Common myeloid progenitor, CD34-positive (primary cell): ENCODE data around the gene EVL. TPM values are rescaled to one million over a fixed set of nuclear protein-coding genes. Genes with fewer than 3 reads are reported as not detected.
A peak's percentile ranks its signal among the peaks of the same experiment; 100 is the strongest.

Source experiments
- CTCF ChIA-PET: fragments of 350-600 bp; sonication (Branson Sonifier 250); formaldehyde crosslinking; loops from one replicate; lab custom pipeline; 2021; ENCODE audit warnings: antibody characterized with exemption; lab: Charles Lee
- POLR2A ChIA-PET: fragments of 350-600 bp; sonication (Branson Sonifier 250); formaldehyde crosslinking; loops from one replicate; lab custom pipeline; 2021; ENCODE audit warnings: antibody characterized with exemption; lab: Charles Lee
- DNase-seq, 3 donors: peaks; one replicate each; pipeline versions ENCODE4 v3.0.0 to v3.0.0-alpha.2; 2013
- H3K27ac ChIP-seq, 2 experiments: 1 replicate in 1 of 2; 2 replicates in 1 of 2; pipeline ENCODE4 v1.7.0; 2013; ENCODE audit warnings: inconsistent platforms in 2 of 2, low read length in 2 of 2, mild to moderate bottlenecking in 2 of 2, low read depth in 1 of 2, moderate library complexity in 1 of 2; ENCODE audit not compliant: severe bottlenecking in 2 of 2, insufficient read depth in 1 of 2, poor library complexity in 1 of 2
- H3K27me3 ChIP-seq, 5 experiments: replicated peaks in 2 of 5; 1 replicate in 3 of 5; 2 replicates in 2 of 5; pipeline versions ENCODE4 v1.6.1 to v1.7.0; 2013; ENCODE audit warnings: low read length in 4 of 5, mild to moderate bottlenecking in 2 of 5, moderate library complexity in 2 of 5, inconsistent platforms in 1 of 5; ENCODE audit not compliant: insufficient read depth in 5 of 5, control insufficient read depth in 4 of 5
- H3K36me3 ChIP-seq, 4 experiments: 1 replicate in 2 of 4; 2 replicates in 2 of 4; pipeline versions ENCODE4 v1.6.1 to v1.7.0; 2013; ENCODE audit warnings: low read length in 3 of 4, control low read depth in 1 of 4, mild to moderate bottlenecking in 1 of 4; ENCODE audit not compliant: control insufficient read depth in 4 of 4, insufficient read depth in 4 of 4
- H3K4me1 ChIP-seq, 4 experiments: 1 replicate in 3 of 4; 2 replicates in 1 of 4; pipeline versions ENCODE4 v1.6.1 to v1.7.1; 2013; ENCODE audit warnings: low read length in 3 of 4, mild to moderate bottlenecking in 3 of 4, control low read depth in 1 of 4, inconsistent platforms in 1 of 4, moderate library complexity in 1 of 4; ENCODE audit not compliant: control insufficient read depth in 4 of 4, insufficient read depth in 4 of 4; ENCODE audit errors: control extremely low read depth in 1 of 4
- H3K4me3 ChIP-seq, 7 experiments: 1 replicate in 4 of 7; 2 replicates in 3 of 7; pipeline versions ENCODE4 v1.5.1 to v1.7.0; 2013; ENCODE audit warnings: mild to moderate bottlenecking in 7 of 7, low read length in 6 of 7, moderate library complexity in 6 of 7, inconsistent platforms in 2 of 7, low read depth in 2 of 7, control low read depth in 1 of 7; ENCODE audit not compliant: insufficient read depth in 4 of 7, control insufficient read depth in 1 of 7; ENCODE audit errors: extremely low read depth in 1 of 7
- H3K9me3 ChIP-seq, 5 experiments: 1 replicate in 4 of 5; 2 replicates in 1 of 5; pipeline versions ENCODE4 v1.6.1 to v1.7.1; 2013; ENCODE audit warnings: low read length in 4 of 5, mild to moderate bottlenecking in 2 of 5, inconsistent platforms in 1 of 5, low read depth in 1 of 5, moderate library complexity in 1 of 5; ENCODE audit not compliant: control insufficient read depth in 4 of 5, insufficient read depth in 2 of 5; ENCODE audit errors: control extremely low read depth in 1 of 5
- WGBS: methylation state at CpG from one replicate; pipeline ENCODE4 v1.1.5; 2013; ENCODE audit not compliant: insufficient coverage; 5-methylcytosine and 5-hydroxymethylcytosine counted together
- polyA plus RNA-seq: library from polyadenylated mRNA; unstranded; fragments of 120-200 nt; gene quantifications from one replicate; pipeline ENCODE4 v1.2.1, GENCODE V29; 2013

The EVL gene
- polyA plus RNA-seq, result 96.7 TPM

GRCh38 chr14:100065111-100065871 lies at the start of gene EVL:
Gene EVL (plus strand): TSS chr14:100065422. CDS start chr14:100065501, 79 bp downstream.
- WGBS, result 26% methylated on average over 6 of the region's 6 CpGs
- peak; percentile 55 to 88 (median 83) for DNase-seq
- peaks cover 40 to 98% (median 84%) of the 10 kb centered on the region in 4 experiments for H3K4me1 ChIP-seq

GRCh38 chr14:100017553-100017952 lies 47.7 kb upstream of the EVL start:
- Histone ChIP-seq H3K27me3 (no peaks in the 10 kb centered on the region), H3K4me3 (no peak overlapping the region), H3K4me1 (peaks cover 0 to 27% (median 9%) of the 10 kb centered on the region in 4 experiments), H3K27ac (no peak overlapping the region), H3K36me3 (peaks cover 0 to 4% (median 0%) of the 10 kb centered on the region in 4 experiments), H3K9me3 (no peaks in the 10 kb centered on the region)
- peak in 2 of 3 donors; percentile 33 to 42 for DNase-seq
- ChIA-PET POLR2A (no interaction called here), CTCF (interaction anchor here (1.0 to 4.4 kb wide), 6 partner anchors 11 to 92 kb away, joined by 3 to 26 read pairs (median 4); no protein-coding TSS in a partner anchor)
- WGBS, result 82% methylated on average over 5 of the region's 5 CpGs

More at GRCh38 chr14:100065111-100065871, at the start of gene EVL:
- Histone ChIP-seq H3K4me3 (peak within 1 kb of the TSS in 6 of 7 experiments; percentile 3 to 64 (median 54)), H3K9me3 (no peaks in the 10 kb centered on the region), H3K36me3 (peaks cover 0 to 6% (median 0%) of the 10 kb centered on the region in 4 experiments), H3K27me3 (no peaks in the 10 kb centered on the region), H3K27ac (peak within 1 kb of the TSS; percentile 82 to 92)
- POLR2A ChIA-PET, result interaction anchor here (1.0 to 2.2 kb wide), 2 partner anchors 14 to 17 kb away, joined by 3 to 12 read pairs; no protein-coding TSS in a partner anchor
- CTCF ChIA-PET, result interaction anchor here (1.0 to 26.8 kb wide), 4 partner anchors 9 to 75 kb away, joined by 4 to 1065 read pairs (median 28); no protein-coding TSS in a partner anchor

GRCh38 chr14:100018054-100018453 lies 47.2 kb upstream of the EVL start:
- CTCF ChIA-PET, result interaction anchor here (1.2 to 4.4 kb wide), 4 partner anchors 13 to 59 kb away, joined by 3 to 26 read pairs (median 3); no protein-coding TSS in a partner anchor
- H3K36me3 ChIP-seq, result peaks cover 0 to 2% (median 0%) of the 10 kb centered on the region in 4 experiments
- no peaks in the 10 kb centered on the region for H3K9me3 ChIP-seq
- 98% methylated on average over 6 of the region's 7 CpGs for WGBS
- H3K27me3 ChIP-seq, result no peaks in the 10 kb centered on the region
- no peak overlapping the region for H3K27ac ChIP-seq
- H3K4me3 ChIP-seq, result no peak overlapping the region
- DNase-seq, result no peak
- POLR2A ChIA-PET, result no interaction called here
- peaks cover 0 to 27% (median 9%) of the 10 kb centered on the region in 4 experiments for H3K4me1 ChIP-seq

GRCh38 chr14:100018482-100018881 lies 46.7 kb upstream of the EVL start:
- H3K36me3 ChIP-seq, result no peaks in the 10 kb centered on the region
- H3K4me1 ChIP-seq, result peaks cover 0 to 27% (median 9%) of the 10 kb centered on the region in 4 experiments
- 95% methylated on average over 8 of the region's 8 CpGs for WGBS
- ChIA-PET CTCF (interaction anchor here (0.9 to 4.4 kb wide), 4 partner anchors 12 to 58 kb away, joined by 3 to 26 read pairs (median 3); no protein-coding TSS in a partner anchor), POLR2A (no interaction called here)
- no peak overlapping the region for H3K27ac ChIP-seq
- H3K9me3 ChIP-seq, result no peaks in the 10 kb centered on the region
- DNase-seq, result no peak
- H3K4me3 ChIP-seq, result no peak overlapping the region
- no peaks in the 10 kb centered on the region for H3K27me3 ChIP-seq

GRCh38 chr14:100019156-100019744 lies 46.0 kb upstream of the EVL start:
- 61% methylated on average over 6 of the region's 8 CpGs for WGBS
- Histone ChIP-seq H3K9me3 (no peaks in the 10 kb centered on the region), H3K4me3 (no peak overlapping the region), H3K36me3 (no peaks in the 10 kb centered on the region), H3K27ac (no peak overlapping the region), H3K4me1 (peaks cover 0 to 27% (median 9%) of the 10 kb centered on the region in 4 experiments), H3K27me3 (no peaks in the 10 kb centered on the region)
- CTCF ChIA-PET, result interaction anchor here (0.7 to 4.4 kb wide), 6 partner anchors 9 to 119 kb away, joined by 3 to 26 read pairs (median 3); no protein-coding TSS in a partner anchor
- DNase-seq, result peak in 2 of 3 donors; percentile 41 to 58
- POLR2A ChIA-PET, result no interaction called here

GRCh38 chr14:100020629-100021028 lies 44.6 kb upstream of the EVL start:
- POLR2A ChIA-PET, result no interaction called here
- H3K36me3 ChIP-seq, result no peaks in the 10 kb centered on the region
- H3K27me3 ChIP-seq, result no peaks in the 10 kb centered on the region
- no peak for DNase-seq
- peaks cover 0 to 26% (median 12%) of the 10 kb centered on the region in 4 experiments for H3K4me1 ChIP-seq
- CTCF ChIA-PET, result interaction anchor here (0.9 to 7.2 kb wide), 5 partner anchors 16 to 56 kb away, joined by 3 to 76 read pairs (median 5); no protein-coding TSS in a partner anchor
- no peak overlapping the region for H3K27ac ChIP-seq
- WGBS, result 100% methylated on average over 1 of the region's 7 CpGs
- H3K4me3 ChIP-seq, result no peak overlapping the region
- no peaks in the 10 kb centered on the region for H3K9me3 ChIP-seq
